Hepatocyte (in vitro differentiated cells): ENCODE results near the gene CD164L2. TPM values are rescaled to one million over a fixed set of nuclear protein-coding genes. Genes with fewer than 3 reads are reported as not detected.
"Not testable (repeated sequence)": the region's sequence is repeated elsewhere in the genome, so short reads cannot be mapped to it uniquely, and the experiment has no call there.

Experiments
- DNase-seq: peaks from one replicate; pipeline ENCODE4 v3.0.0-alpha.2; 2016; ENCODE audit warnings: low spot score
- H2AFZ ChIP-seq: fragments of 200-600 bp; sonication (generic); 2 replicates; pipeline ENCODE4 v1.6.0; 2016; ENCODE audit warnings: antibody characterized with exemption, mild to moderate bottlenecking
- H3K27ac ChIP-seq: fragments of 200-600 bp; sonication (generic); 2 replicates; pipeline ENCODE4 v1.5.1; 2016; ENCODE audit warnings: mild to moderate bottlenecking
- H3K27me3 ChIP-seq: fragments of 200-600 bp; sonication (generic); 2 replicates; pipeline ENCODE4 v1.6.1; 2016
- H3K36me3 ChIP-seq: fragments of 200-600 bp; sonication (generic); replicated peaks from 2 replicates; pipeline ENCODE4 v1.5.1; 2016; ENCODE audit warnings: low read depth; ENCODE audit not compliant: insufficient read depth
- H3K4me1 ChIP-seq: fragments of 200-600 bp; sonication (generic); 2 replicates; pipeline ENCODE4 v1.5.1; 2016; ENCODE audit warnings: mild to moderate bottlenecking, moderate library complexity; ENCODE audit not compliant: insufficient read depth
- H3K4me2 ChIP-seq: fragments of 200-600 bp; sonication (generic); 2 replicates; pipeline ENCODE4 v1.6.0; 2016
- H3K4me3 ChIP-seq: fragments of 200-600 bp; sonication (generic); 2 replicates; pipeline ENCODE4 v1.5.1; 2016; ENCODE audit warnings: mild to moderate bottlenecking
- H3K79me2 ChIP-seq: fragments of 200-600 bp; sonication (generic); 2 replicates; pipeline ENCODE4 v1.6.0; 2017; ENCODE audit warnings: mild to moderate bottlenecking
- H3K9me2 ChIP-seq: fragments of 200-600 bp; sonication (generic); replicated peaks from 2 replicates; pipeline ENCODE4 v1.6.0; 2017; ENCODE audit warnings: mild to moderate bottlenecking; ENCODE audit not compliant: insufficient read depth
- H3K9me3 ChIP-seq: fragments of 200-600 bp; sonication (generic); 2 replicates; pipeline ENCODE4 v1.5.1; 2016; ENCODE audit warnings: low read depth, mild to moderate bottlenecking
- H4K20me1 ChIP-seq: fragments of 200-600 bp; sonication (generic); 2 replicates; pipeline ENCODE4 v1.6.0; 2016; ENCODE audit warnings: mild to moderate bottlenecking; ENCODE audit not compliant: insufficient read depth, poor library complexity, severe bottlenecking
- EZH2 ChIP-seq: fragments of 200-600 bp; sonication (generic); IDR thresholded peaks from 2 replicates; pipeline ENCODE4 v1.6.1; 2016; ENCODE audit warnings: antibody characterized with exemption, mild to moderate bottlenecking, borderline replicate concordance
- EZH2phosphoT487 ChIP-seq: fragments of 200-600 bp; sonication (generic); IDR thresholded peaks from one replicate; pipeline ENCODE4 v1.6.1; 2018; ENCODE audit warnings: antibody characterized with exemption, mild to moderate bottlenecking, low read depth, moderate library complexity; ENCODE audit not compliant: unreplicated experiment, severe bottlenecking
- WGBS: methylation state at CpG from one replicate; pipeline ENCODE4 v1.1.6; 2016; ENCODE audit warnings: low lambda C conversion rate; ENCODE audit errors: missing lambda C conversion rate; 5-methylcytosine and 5-hydroxymethylcytosine counted together
- polyA plus RNA-seq: library from polyadenylated mRNA; unstranded; fragments of >200 nt; fragmentation: Nextera tagmentation; extraction: Ambion mirVana; gene quantifications from 2 replicates; pipeline ENCODE4 v1.2.1, GENCODE V29; 2016
- total RNA-seq: library from RNA; depleted of rRNA; stranded (reverse); fragments of >200 nt; gene quantifications from 2 replicates; pipeline ENCODE4 v1.2.3, GENCODE V29; 2014
- TF ChIP-seq, protein P1 (sequence below): fragments of 200-600 bp; sonication (generic); IDR thresholded peaks from 2 replicates; pipeline ENCODE4 v1.5.1; 2016; ENCODE audit warnings: antibody characterized with exemption, mild to moderate bottlenecking; ENCODE audit not compliant: poor library complexity

CD164L2 gene
- total and polyA plus RNA-seq, 2 experiments from 2014 or later = 0.19 TPM; not detected in 1

DNA sequence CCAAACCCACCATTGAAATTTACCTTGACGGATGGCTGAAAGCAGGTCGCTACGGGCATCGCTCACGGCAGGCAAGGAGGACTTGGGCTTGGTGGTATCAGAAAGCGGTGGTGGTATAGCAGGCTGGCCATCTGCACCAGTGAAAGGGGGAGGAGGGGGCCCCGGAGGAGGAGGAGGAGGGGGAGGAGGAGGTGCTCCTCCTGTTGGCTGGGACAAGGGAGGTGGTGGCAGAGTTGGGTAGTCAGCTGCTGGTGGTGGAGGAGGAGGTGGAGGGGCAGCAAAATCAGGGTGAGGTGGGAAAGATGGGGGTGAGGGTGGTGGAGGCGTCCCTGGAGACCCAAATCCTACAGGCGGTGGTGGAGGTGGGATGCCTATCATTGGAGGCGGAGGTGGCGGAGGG is 26.5 kb upstream of the CD164L2 start:
- no peak for DNase-seq
- no peak overlapping the region for H3K27ac ChIP-seq
- no peaks in the 10 kb centered on the region for H4K20me1 ChIP-seq
- no peaks in the 10 kb centered on the region for H3K9me2 ChIP-seq
- no peaks in the 10 kb centered on the region for H3K27me3 ChIP-seq
- peaks cover 4% of the 10 kb centered on the region for H3K79me2 ChIP-seq
- TF ChIP-seq, protein P1, sequence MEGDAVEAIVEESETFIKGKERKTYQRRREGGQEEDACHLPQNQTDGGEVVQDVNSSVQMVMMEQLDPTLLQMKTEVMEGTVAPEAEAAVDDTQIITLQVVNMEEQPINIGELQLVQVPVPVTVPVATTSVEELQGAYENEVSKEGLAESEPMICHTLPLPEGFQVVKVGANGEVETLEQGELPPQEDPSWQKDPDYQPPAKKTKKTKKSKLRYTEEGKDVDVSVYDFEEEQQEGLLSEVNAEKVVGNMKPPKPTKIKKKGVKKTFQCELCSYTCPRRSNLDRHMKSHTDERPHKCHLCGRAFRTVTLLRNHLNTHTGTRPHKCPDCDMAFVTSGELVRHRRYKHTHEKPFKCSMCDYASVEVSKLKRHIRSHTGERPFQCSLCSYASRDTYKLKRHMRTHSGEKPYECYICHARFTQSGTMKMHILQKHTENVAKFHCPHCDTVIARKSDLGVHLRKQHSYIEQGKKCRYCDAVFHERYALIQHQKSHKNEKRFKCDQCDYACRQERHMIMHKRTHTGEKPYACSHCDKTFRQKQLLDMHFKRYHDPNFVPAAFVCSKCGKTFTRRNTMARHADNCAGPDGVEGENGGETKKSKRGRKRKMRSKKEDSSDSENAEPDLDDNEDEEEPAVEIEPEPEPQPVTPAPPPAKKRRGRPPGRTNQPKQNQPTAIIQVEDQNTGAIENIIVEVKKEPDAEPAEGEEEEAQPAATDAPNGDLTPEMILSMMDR = no peak
- no peak for TF ChIP-seq EZH2
- TF ChIP-seq EZH2phosphoT487 = no peak
- no peak overlapping the region for H3K4me3 ChIP-seq
- H2AFZ ChIP-seq = no peak overlapping the region
- H3K36me3 ChIP-seq = peaks cover 4% of the 10 kb centered on the region
- no peaks in the 10 kb centered on the region for H3K9me3 ChIP-seq
- 97% methylated on average over 6 of the region's 11 CpGs for WGBS
- no peak overlapping the region for H3K4me2 ChIP-seq
- no peaks in the 10 kb centered on the region for H3K4me1 ChIP-seq

DNA sequence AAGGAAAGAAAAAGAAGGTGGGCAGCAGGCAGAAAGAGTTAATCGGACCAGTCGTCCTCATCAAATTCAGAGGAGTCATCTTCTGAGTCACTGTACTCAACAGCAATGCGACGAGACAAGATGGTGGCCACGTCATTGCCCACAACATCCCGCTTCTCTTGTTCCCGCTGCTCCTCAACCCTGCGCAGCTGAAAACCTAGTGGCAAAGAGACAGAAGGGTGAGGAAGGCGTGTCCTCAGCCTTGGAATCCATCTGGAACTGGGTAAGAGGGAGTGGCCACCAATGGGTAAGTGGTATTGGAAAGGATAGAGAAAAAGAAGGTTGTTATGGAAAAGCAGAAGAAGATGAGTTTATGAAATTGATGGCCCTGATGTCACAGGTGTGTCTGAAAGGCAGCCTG is 25.0 kb upstream of the CD164L2 start:
- H3K4me2 ChIP-seq = no peak overlapping the region
- H3K27me3 ChIP-seq = no peaks in the 10 kb centered on the region
- no peaks in the 10 kb centered on the region for H4K20me1 ChIP-seq
- no peak overlapping the region for H3K27ac ChIP-seq
- H3K4me3 ChIP-seq = no peak overlapping the region
- no peaks in the 10 kb centered on the region for H3K9me3 ChIP-seq
- H3K79me2 ChIP-seq = peaks cover 4% of the 10 kb centered on the region
- H2AFZ ChIP-seq = no peak overlapping the region
- WGBS = 98% methylated on average over 9 of the region's 9 CpGs
- no peak for DNase-seq
- H3K4me1 ChIP-seq = peaks cover 10% of the 10 kb centered on the region
- H3K36me3 ChIP-seq = peaks cover 4% of the 10 kb centered on the region
- H3K9me2 ChIP-seq = no peaks in the 10 kb centered on the region
- TF ChIP-seq, protein P1 = no peak
- no peak for TF ChIP-seq EZH2phosphoT487
- TF ChIP-seq EZH2 = no peak

DNA sequence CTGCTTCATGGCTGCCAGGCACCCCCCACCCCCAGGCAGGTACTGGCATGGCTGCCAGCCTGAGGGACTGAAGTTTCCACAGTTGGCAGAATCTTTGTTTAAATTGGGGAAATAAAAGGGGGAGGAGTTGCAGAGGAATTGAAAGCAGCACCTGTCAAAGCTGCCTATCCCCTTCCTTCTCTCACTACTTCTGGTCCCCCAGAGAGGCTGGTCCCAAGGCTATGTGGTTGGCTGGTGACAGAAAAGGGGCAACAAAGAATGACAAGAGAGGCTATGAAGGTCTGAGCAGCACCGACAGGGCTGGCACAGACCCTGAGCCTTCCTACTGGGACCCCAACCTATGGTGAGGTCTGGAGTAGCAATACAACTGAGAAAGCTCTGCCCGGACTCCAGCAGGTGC is 23.7 kb upstream of the CD164L2 start:
- not testable (repeated sequence) for H3K36me3 ChIP-seq, H3K4me3 ChIP-seq, DNase-seq, H3K9me3 ChIP-seq, H2AFZ ChIP-seq, H3K27ac ChIP-seq, H3K79me2 ChIP-seq, H3K27me3 ChIP-seq, H3K9me2 ChIP-seq, H4K20me1 ChIP-seq, H3K4me2 ChIP-seq
- 93% methylated on average over 2 of the region's 2 CpGs for WGBS
- peaks cover 17% of the 10 kb centered on the region for H3K4me1 ChIP-seq

DNA sequence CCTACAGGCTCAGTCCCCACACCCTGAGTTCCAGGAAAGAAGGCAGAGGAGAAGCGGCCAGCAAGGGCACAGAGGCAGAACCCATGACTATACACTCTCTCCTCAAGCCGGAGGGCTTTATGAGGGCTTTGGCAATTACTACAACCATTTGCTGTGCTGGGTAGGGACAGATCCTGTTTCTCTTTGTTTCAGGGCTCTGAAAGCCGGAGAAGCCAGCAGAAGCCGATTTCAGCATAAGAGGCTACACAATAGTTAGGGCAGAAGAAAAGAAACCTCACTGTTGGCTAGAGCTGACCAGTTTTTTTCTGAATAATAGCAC is 23.2 kb upstream of the CD164L2 start:
- Histone ChIP-seq H4K20me1 (no peaks in the 10 kb centered on the region), H3K27ac (no peak overlapping the region), H3K9me2 (no peaks in the 10 kb centered on the region), H3K79me2 (no peaks in the 10 kb centered on the region), H3K36me3 (peaks cover 4% of the 10 kb centered on the region), H3K4me3 (no peak overlapping the region), H3K4me2 (no peak overlapping the region), H3K27me3 (no peaks in the 10 kb centered on the region), H3K9me3 (no peaks in the 10 kb centered on the region), H3K4me1 (peaks cover 17% of the 10 kb centered on the region), H2AFZ (no peak overlapping the region)
- no peak for DNase-seq
- WGBS = 88% methylated on average over 4 of the region's 4 CpGs
- TF ChIP-seq, protein P1 = no peak
- TF ChIP-seq EZH2 = no peak

DNA sequence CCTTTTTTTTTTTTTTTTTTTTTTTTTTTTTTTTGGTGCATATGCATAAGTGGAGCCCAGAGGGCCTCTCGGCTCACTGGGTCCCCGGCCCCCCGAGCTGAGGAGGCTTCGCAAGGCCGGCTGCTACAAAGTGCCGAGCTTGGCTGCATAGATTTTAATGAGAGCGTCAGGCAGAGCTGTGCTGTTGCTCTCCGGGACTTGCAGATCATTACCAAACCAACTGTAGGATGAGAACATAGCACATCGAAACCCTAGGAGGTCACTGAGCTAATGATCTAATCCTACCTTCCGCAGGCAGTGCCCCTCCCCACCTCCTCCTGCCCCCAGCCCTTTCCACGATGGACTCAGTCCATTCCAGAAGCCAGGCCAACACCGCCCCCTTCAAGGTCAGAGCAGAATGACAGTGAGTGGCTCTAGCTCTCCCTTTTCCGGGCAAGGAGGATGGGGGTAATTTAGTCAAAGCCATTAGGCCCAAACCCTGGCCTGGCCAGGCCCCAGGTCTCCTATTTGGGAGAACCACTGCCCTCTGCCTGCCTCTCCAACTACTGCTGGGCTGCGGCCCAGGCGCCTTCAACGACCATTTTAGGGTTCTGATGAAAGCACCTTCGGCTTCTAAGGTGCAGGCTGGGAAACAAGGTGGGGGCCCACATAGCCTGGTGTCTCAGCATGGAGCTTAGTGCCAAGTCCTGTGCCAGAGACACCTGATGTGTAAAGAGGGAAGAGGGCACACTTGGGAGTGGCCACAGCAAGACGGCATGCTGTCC is 22.6 kb upstream of the CD164L2 start:
- not testable (repeated sequence) for H2AFZ ChIP-seq, H3K27me3 ChIP-seq, H3K4me2 ChIP-seq, H3K9me3 ChIP-seq, H3K9me2 ChIP-seq, H3K79me2 ChIP-seq, H3K36me3 ChIP-seq, H3K27ac ChIP-seq, H4K20me1 ChIP-seq, H3K4me3 ChIP-seq, DNase-seq
- peaks cover 17% of the 10 kb centered on the region for H3K4me1 ChIP-seq
- WGBS = 70% methylated on average over 17 of the region's 18 CpGs
